DMS53 (cell line): Measurements from ENCODE around the gene CDC42SE2.

Experiments used
- DNase-seq: peaks from one replicate; lab custom pipeline; 2025; lab: John Stamatoyannopoulos, UW

The CDC42SE2 gene

GRCh38 chr5:131436081-131436480 is 172.2 kb downstream of the CDC42SE2 start:
- no peak for DNase-seq

- no peak for DNase-seq
Observed at GRCh38 chr5:131441184-131441583, 177.3 kb downstream of the CDC42SE2 start.
